Vagina (tissue), 2 donors: Measurements from ENCODE around the gene QRFP.

Experiments used
- CTCF ChIP-seq, 3 experiments: fragments of 450-650 bp in 2 of 3; fragments of 200-600 bp in 1 of 3; sonication (generic) in 1 of 3; IDR thresholded peaks; one replicate each; pipeline ENCODE4 v1.5.1; 2017 to 2019; ENCODE audit warnings: antibody characterized with exemption in 3 of 3, mild to moderate bottlenecking in 2 of 3, moderate library complexity in 2 of 3
- POLR2AphosphoS5 ChIP-seq, 2 donors: sonication (generic); formaldehyde crosslinking; IDR thresholded peaks; one replicate each; pipeline ENCODE4 v1.9.0; 2017; ENCODE audit warnings: antibody characterized with exemption in 2 of 2, mild to moderate bottlenecking in 2 of 2, low read depth in 1 of 2; ENCODE audit not compliant: insufficient read depth in 1 of 2

- TF ChIP-seq CTCF (IDR thresholded peaks at IDR 0.05), result no peak
- no peak for TF ChIP-seq POLR2AphosphoS5 (IDR thresholded peaks at IDR 0.05; ENCODE audit: insufficient read depth in 1 of 2, low read depth in 1 of 2)
Measured at GRCh38 chr9:130870491-130871381, 25.9 kb downstream of the QRFP start.
